WI38 (cell line): ENCODE results near the gene ETV6.

Experiments
- H3K4me3 ChIP-seq: 2 replicates; pipeline ENCODE4 v1.5.1; 2011; ENCODE audit warnings: low read depth, mild to moderate bottlenecking, control low read depth, low read length
- TF ChIP-seq, protein P1 (sequence below): IDR thresholded peaks from 2 replicates; pipeline ENCODE4 v1.5.1; 2012; ENCODE audit warnings: low read depth, mild to moderate bottlenecking, control low read depth, low read length

ETV6 gene

DNA sequence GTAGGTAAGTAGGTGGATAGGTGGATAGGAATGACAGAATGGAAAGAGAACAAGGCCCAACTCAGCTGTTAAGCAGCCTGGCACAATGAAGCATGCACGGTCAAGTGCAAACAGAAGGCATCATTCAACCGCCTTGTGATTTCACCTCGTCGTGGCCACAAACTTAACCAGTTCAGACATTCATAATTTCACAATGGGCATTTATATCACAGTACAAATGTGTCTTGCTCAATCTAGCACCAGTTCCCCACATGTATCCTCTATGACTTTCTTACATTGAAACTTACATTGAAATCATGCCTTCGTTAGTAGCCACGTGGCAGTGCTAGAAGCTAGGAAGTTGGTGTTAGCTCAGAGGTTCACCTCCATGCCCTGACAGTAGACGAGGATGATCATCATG is 207.5 kb downstream of the ETV6 start:
- no peak overlapping the region for H3K4me3 ChIP-seq
- TF ChIP-seq, protein P1, sequence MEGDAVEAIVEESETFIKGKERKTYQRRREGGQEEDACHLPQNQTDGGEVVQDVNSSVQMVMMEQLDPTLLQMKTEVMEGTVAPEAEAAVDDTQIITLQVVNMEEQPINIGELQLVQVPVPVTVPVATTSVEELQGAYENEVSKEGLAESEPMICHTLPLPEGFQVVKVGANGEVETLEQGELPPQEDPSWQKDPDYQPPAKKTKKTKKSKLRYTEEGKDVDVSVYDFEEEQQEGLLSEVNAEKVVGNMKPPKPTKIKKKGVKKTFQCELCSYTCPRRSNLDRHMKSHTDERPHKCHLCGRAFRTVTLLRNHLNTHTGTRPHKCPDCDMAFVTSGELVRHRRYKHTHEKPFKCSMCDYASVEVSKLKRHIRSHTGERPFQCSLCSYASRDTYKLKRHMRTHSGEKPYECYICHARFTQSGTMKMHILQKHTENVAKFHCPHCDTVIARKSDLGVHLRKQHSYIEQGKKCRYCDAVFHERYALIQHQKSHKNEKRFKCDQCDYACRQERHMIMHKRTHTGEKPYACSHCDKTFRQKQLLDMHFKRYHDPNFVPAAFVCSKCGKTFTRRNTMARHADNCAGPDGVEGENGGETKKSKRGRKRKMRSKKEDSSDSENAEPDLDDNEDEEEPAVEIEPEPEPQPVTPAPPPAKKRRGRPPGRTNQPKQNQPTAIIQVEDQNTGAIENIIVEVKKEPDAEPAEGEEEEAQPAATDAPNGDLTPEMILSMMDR: no peak

- TF ChIP-seq, protein P1: no peak
- no peak overlapping the region for H3K4me3 ChIP-seq
Observed at GRCh38 chr12:11859705-11860425, 210.4 kb downstream of the ETV6 start.

- H3K4me3 ChIP-seq: no peak overlapping the region
- TF ChIP-seq, protein P1: no peak
Observed at GRCh38 chr12:11861155-11861863, 211.8 kb downstream of the ETV6 start.

GRCh38 chr12:11861864-11862600 is 212.6 kb downstream of the ETV6 start:
- TF ChIP-seq, protein P1: no peak
- no peak overlapping the region for H3K4me3 ChIP-seq

GRCh38 chr12:11862798-11863197 is 213.3 kb downstream of the ETV6 start:
- TF ChIP-seq, protein P1: no peak
- no peak overlapping the region for H3K4me3 ChIP-seq

DNA sequence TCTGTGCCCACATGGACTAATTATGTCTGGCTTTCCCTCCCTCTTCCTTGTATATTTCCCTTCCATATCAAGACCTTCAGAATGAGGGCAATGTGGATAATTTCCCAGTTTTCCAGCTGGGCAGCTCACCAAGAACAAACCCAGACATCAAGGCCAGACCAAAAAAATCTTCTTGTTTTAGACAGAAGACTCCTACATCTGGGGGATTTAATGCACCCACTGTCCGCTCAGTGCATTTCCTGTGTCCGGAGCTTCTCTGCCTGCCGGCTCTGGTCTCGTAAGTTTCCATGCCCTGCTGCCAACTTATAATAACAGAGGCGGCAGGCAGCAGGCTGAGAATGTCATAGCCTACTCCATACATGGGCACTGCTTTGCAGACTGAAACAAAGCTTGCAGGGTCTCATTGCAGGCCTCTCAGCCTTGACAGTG is 214.0 kb downstream of the ETV6 start:
- TF ChIP-seq, protein P1: no peak
- H3K4me3 ChIP-seq: no peak overlapping the region

- TF ChIP-seq, protein P1: no peak
- H3K4me3 ChIP-seq: no peak overlapping the region
Observed at GRCh38 chr12:11863988-11864387, 214.5 kb downstream of the ETV6 start.
